ENCODE results near the gene CAPZA1. TPM values are rescaled to one million over a fixed set of nuclear protein-coding genes. Genes with fewer than 3 reads are reported as not detected.
A peak's percentile ranks its signal among the peaks of the same experiment; 100 is the strongest.

CAPZA1 gene
- total and polyA plus RNA-seq, 2 donors (not counting 3 experiments of a cell fraction or from before 2014, with no cell fraction given): 77.1 to 183 TPM

- H3K36me3 ChIP-seq (ENCODE audit: control insufficient read depth in 2 of 2, extremely low read depth in 1 of 2, insufficient read depth in 2 of 2, low read length in 2 of 2): peaks cover 0 to 2% of the 10 kb centered on the region in 2 experiments
- H3K4me3 ChIP-seq (replicated peaks in 1 of 3; ENCODE audit: insufficient read depth in 1 of 3, low read depth in 1 of 3, low read length in 3 of 3): peak within 1 kb of the TSS; percentile 94 to 98 (median 98)
- ChIA-PET POLR2A (interaction anchor here (0.6 to 1.0 kb wide), 3 partner anchors 225 to 230 kb away, joined by 3 to 4 read pairs (median 3); no protein-coding TSS in a partner anchor), CTCF (interaction anchor here (0.6 to 3.1 kb wide), 8 partner anchors 9 to 248 kb away, joined by 3 to 14 read pairs (median 4); no protein-coding TSS in a partner anchor)
- peak; percentile 89 for TF ChIP-seq POLR2AphosphoS5 (IDR thresholded peaks at IDR 0.05; ENCODE audit: insufficient read depth, low read depth, low read length)
- no peak for TF ChIP-seq CTCF (IDR thresholded peaks at IDR 0.05; ENCODE audit: extremely low read depth in 1 of 2, insufficient read depth in 1 of 2, low read depth in 1 of 2, low read length in 2 of 2)
- TF ChIP-seq MYC (IDR thresholded peaks at IDR 0.05; ENCODE audit: low read depth, low read length): no peak
- TF ChIP-seq POLR2A (IDR thresholded peaks at IDR 0.05; ENCODE audit: low read depth, low read length): peak; percentile 80
- H3K27ac ChIP-seq (ENCODE audit: insufficient read depth, low read depth, low read length): peak within 1 kb of the TSS; percentile 91
- peak within 1 kb of the TSS; percentile 100 for H3K4me2 ChIP-seq (ENCODE audit: insufficient read depth, low read length)
- FAIRE-seq (peak; percentile 66), DNase-seq (ENCODE audit: low read depth, low spot score) (peak; percentile 81)
- intact Hi-C loops (cut with micrococcal nuclease): loop anchor here (1.0 to 2.0 kb wide), 9 partner anchors 18 to 320 kb away; partner anchors contain the start of genes MOV10 and PPM1J
- H2AFZ ChIP-seq (ENCODE audit: low read depth, low read length): peak within 1 kb of the TSS; percentile 52
- peaks cover 80% of the 10 kb centered on the region for H3K79me2 ChIP-seq (ENCODE audit: control insufficient read depth, insufficient read depth, low read length)
- H3K9me1 ChIP-seq (replicated peaks; ENCODE audit: control insufficient read depth, extremely low read depth, insufficient read depth, low read length): no peaks in the 10 kb centered on the region
- H3K9ac ChIP-seq (replicated peaks; ENCODE audit: extremely low read depth, insufficient read depth, low read length): peak within 1 kb of the TSS; percentile 100
- H3K27me3 ChIP-seq (ENCODE audit: control insufficient read depth in 2 of 2, insufficient read depth in 2 of 2, low read length in 2 of 2): no peaks in the 10 kb centered on the region
- peaks cover 32% of the 10 kb centered on the region for H3K4me1 ChIP-seq (ENCODE audit: control insufficient read depth, extremely low read depth, insufficient read depth, low read length)
- dilution Hi-C loops (cut with MboI; ENCODE audit: extremely low pct_ligation_motif_present, low sequenced_read_pairs): no loop called here
- H3K9me3 ChIP-seq (replicated peaks; ENCODE audit: control insufficient read depth, insufficient read depth, low read length): no peaks in the 10 kb centered on the region
- TSS peak; percentile 47 for BruUV-seq (replicated peaks)
- peaks cover 8% of the 10 kb centered on the region for H4K20me1 ChIP-seq (replicated peaks; ENCODE audit: control insufficient read depth, extremely low read depth, insufficient read depth, low read length)
Measured at GRCh38 chr1:112618721-112619517, 713 bp upstream of the CAPZA1 start, which contains the start of gene ST7L. Gene ST7L, minus strand, starts transcription at chr1:112619141. Its CDS starts 28 bp downstream, at chr1:112619113.

Data from endothelial cell of umbilical vein (primary cell).